Measurements from ENCODE around the gene PGBD4.

DNA sequence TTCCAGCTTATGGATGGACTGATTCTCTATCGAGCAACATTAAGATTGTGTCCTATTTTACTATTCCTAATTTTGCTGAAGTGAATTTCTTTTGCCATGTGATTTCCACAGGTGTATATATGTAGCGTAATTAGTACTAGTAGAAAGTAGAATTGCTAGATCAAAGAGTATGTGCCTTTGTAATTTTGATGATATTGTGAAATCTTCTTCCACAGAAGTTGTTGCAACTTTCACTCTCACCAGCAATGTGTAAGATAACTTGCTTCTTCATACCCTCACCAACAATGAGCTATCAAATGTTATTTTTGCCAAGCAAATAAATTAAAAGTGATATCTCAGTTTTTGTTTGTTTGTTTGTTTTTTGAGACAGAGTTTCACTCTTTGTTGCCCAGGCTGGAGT, 5.4 kb downstream of the PGBD4 start:
- TF ChIP-seq POLR2A (IDR thresholded peaks at IDR 0.05; ENCODE audit: low read length), result no peak
- TF ChIP-seq GATA1 (IDR thresholded peaks at IDR 0.05; ENCODE audit: low read depth, low read length), result no peak
